ENCODE results near the gene TMEM121B. TPM values are rescaled to one million over a fixed set of nuclear protein-coding genes. Genes with fewer than 3 reads are reported as not detected.

The TMEM121B gene
- total RNA-seq, 1 donor from 2014 or later = 0.18 TPM

GRCh38 chr22:17091851-17092250, 29.3 kb downstream of the TMEM121B start:
- peak; percentile 32 for DNase-seq (ENCODE audit: low spot score)

- DNase-seq (ENCODE audit: low spot score) = no peak
These were observed 30.6 kb downstream of the TMEM121B start for GRCh38 chr22:17090550-17090949.

GRCh38 chr22:17087498-17088131, 33.5 kb downstream of the TMEM121B start:
- DNase-seq (ENCODE audit: low spot score) = no peak

DNA sequence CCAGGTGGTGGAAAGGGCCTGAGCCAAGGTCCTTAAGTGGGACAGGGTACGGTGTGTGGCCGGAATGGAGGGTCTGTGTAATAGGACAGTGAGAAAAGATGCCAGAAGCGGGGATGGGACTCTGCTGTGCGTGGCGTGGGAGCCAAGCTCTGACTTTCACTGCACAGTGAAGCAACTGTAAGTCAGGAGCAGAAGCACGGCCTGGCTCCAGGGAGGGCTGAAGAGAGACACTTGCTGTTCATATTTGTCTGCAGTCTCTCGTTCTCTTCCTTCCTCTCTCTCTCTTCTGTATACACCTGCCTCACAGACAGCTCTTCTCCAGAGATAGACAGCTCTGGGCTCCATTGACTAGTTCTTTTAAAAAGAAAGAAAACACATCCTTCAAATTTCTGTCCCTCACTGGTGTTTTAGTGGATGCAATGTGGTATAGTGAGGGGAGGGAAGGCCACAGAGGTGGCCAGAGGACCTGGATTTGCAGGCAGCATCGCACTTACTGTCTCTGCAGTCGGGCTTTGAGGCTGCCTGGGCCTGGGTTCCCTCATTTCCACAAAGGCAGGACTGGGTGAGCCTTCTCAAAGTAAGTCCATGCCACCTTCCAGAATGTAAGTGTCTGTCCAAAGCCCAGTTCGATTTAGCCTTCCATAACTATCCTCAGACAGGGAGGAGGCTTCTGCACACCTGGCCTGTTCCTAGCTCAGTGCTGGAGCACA, 34.2 kb downstream of the TMEM121B start:
- DNase-seq (ENCODE audit: low spot score) = peak; percentile 36

DNA sequence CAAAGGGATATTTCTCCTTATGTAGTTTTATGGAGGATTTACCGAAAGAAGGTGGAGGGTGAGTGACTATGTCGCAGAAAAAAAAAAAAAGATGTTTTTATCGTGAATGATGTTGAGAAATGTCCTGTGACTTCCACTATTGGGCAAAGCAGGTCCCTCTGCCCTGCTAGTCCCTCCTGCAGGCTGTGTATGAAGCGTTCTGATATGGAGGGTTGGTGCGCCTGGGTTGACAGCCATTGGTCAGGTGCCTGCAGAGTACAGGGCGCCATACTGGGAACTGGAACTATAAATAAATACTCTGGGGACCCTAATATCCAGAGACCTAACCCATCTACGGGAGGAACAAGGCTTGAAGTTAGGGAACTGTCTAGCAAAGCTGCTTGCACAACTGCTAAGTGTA, 34.9 kb downstream of the TMEM121B start:
- peak; percentile 35 for DNase-seq (ENCODE audit: low spot score)

GRCh38 chr22:17085277-17086181, 35.6 kb downstream of the TMEM121B start:
- peak; percentile 44 for DNase-seq (ENCODE audit: low spot score)

DNA sequence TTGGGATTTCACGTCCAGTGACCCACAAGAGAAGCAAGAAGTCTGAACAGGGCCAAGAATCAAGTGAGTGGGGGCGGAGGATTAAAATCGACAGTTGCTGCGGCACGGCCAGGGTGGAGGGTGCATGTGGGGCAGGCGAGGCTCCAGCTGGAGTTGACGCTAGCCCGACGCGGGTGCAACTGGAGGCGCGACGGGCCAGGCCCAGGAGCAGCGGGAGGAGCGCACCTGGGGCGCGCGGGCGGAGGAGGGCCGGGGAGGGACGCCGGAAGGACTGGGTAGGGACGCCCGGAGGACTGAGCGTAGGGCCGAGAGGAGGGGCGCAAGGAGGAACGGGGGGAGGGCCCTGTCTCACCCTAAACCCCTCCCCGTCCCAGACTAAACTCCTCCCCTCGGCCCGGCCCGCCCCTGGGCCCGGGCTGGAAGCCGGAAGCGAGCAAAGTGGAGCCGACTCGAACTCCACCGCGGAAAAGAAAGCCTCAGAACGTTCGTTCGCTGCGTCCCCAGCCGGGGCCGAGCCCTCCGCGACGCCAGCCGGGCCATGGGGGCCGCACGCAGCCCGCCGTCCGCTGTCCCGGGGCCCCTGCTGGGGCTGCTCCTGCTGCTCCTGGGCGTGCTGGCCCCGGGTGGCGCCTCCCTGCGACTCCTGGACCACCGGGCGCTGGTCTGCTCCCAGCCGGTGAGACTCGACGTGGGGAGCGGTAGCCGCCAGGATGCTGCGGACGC, 36.4 kb downstream of the TMEM121B start, which contains the start of gene IL17RA:
TSS of gene IL17RA (plus strand) at position 447 of the 723 bp plus-strand sequence. CDS start at position 539, 92 bp downstream.
- DNase-seq (ENCODE audit: low spot score) = peak; percentile 94

- DNase-seq (ENCODE audit: low spot score) = peak; percentile 47
These were observed 37.2 kb downstream of the TMEM121B start for GRCh38 chr22:17083811-17084441.

GRCh38 chr22:17083255-17083654, 37.9 kb downstream of the TMEM121B start:
- peak; percentile 22 for DNase-seq (ENCODE audit: low spot score)

- DNase-seq (ENCODE audit: low spot score) = no peak
These were observed 41.6 kb downstream of the TMEM121B start for GRCh38 chr22:17079572-17079971.

DNA sequence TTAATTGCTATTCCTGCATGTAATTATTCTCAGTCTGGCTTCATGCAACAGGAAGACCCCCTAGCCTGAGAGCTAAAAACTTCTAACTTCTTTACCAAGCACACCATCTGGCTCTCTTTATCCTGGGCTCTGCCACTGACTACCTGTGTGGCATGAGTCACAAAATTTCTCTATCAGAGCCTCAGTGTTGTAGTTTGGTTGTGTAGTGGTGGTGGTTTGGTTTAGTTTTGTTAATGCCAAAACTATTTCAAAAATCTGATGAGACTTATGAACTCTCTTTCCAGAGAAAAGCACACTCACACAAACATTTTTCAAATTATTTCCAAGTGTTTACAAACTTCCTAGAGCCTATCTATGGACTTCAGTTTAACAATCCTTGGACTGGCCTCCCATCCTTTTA, 43.9 kb downstream of the TMEM121B start:
- peak; percentile 13 for DNase-seq (ENCODE audit: low spot score)

DNA sequence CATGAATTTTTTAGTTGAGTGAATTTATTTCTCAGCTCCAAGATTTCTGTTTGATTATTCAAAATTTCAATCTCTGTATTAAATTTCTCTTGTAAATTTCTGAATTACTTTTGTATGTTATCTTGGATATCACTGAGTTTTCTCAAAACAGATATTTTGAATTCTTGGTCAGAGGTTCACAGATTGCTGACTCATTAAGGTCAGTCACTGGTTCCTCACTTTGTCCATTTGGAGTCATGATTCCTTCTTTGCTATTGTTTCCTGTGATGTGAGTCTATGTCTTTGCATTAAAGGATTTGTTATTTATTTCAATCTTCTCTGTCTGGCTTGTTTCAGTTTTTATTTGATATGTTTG, 46.5 kb downstream of the TMEM121B start:
- no peak for DNase-seq (ENCODE audit: low spot score)

GRCh38 chr22:17072877-17073276, 48.3 kb downstream of the TMEM121B start:
- no peak for DNase-seq (ENCODE audit: low spot score)

Other genes with a start within 250 kb of the TMEM121B start
- gene GAB4, start 113.1 kb downstream of the TMEM121B start, total RNA-seq = 0.23 TPM
- 15.4 TPM for gene IL17RA, start 36.4 kb downstream of the TMEM121B start, total RNA-seq
- gene HDHD5, start 37.9 kb upstream of the TMEM121B start, total RNA-seq = 30.2 TPM
- gene ADA2, start 98.1 kb upstream of the TMEM121B start, total RNA-seq = 22.9 TPM
- gene CECR2, start 248.1 kb upstream of the TMEM121B start, total RNA-seq = 10.0 TPM